Neutrophil (primary cell): ENCODE measurements around the gene YDJC.
A peak's percentile ranks its signal among the peaks of the same experiment; 100 is the strongest.
"Not testable (repeated sequence)": the region's sequence is repeated elsewhere in the genome, so short reads cannot be mapped to it uniquely, and the experiment has no call there.

Experiments used
- H3K27ac ChIP-seq: fragments of 200-600 bp; sonication (generic); 2 replicates; pipeline ENCODE4 v1.5.1; 2016; ENCODE audit warnings: mild to moderate bottlenecking, moderate library complexity
- H3K27me3 ChIP-seq: fragments of 200-600 bp; sonication (generic); 2 replicates; pipeline ENCODE4 v1.6.0; 2016; ENCODE audit warnings: mild to moderate bottlenecking
- H3K36me3 ChIP-seq: fragments of 200-600 bp; sonication (generic); 2 replicates; pipeline ENCODE4 v1.5.1; 2017
- H3K4me1 ChIP-seq, 2 experiments: fragments of 200-600 bp in 1 of 2; sonication (generic) in 1 of 2; 1 replicate in 1 of 2; 2 replicates in 1 of 2; pipeline versions ENCODE4 v1.5.1 to v1.6.1; 2013 to 2016; ENCODE audit warnings: low read depth in 1 of 2, low read length in 1 of 2, mild to moderate bottlenecking in 1 of 2, moderate library complexity in 1 of 2; ENCODE audit not compliant: control insufficient read depth in 1 of 2, insufficient read depth in 1 of 2
- H3K4me3 ChIP-seq, 2 experiments: fragments of 200-600 bp in 1 of 2; sonication (generic) in 1 of 2; 1 replicate in 1 of 2; 2 replicates in 1 of 2; pipeline ENCODE4 v1.5.1; 2013 to 2016; ENCODE audit warnings: low read depth in 1 of 2, low read length in 1 of 2, mild to moderate bottlenecking in 1 of 2, moderate library complexity in 1 of 2
- H3K9me3 ChIP-seq: fragments of 200-600 bp; sonication (generic); 2 replicates; pipeline ENCODE4 v1.5.1; 2016
- CTCF ChIP-seq: fragments of 200-600 bp; sonication (generic); IDR thresholded peaks from 2 replicates; pipeline ENCODE4 v1.5.1; 2016; ENCODE audit warnings: antibody characterized with exemption

Gene YDJC

DNA sequence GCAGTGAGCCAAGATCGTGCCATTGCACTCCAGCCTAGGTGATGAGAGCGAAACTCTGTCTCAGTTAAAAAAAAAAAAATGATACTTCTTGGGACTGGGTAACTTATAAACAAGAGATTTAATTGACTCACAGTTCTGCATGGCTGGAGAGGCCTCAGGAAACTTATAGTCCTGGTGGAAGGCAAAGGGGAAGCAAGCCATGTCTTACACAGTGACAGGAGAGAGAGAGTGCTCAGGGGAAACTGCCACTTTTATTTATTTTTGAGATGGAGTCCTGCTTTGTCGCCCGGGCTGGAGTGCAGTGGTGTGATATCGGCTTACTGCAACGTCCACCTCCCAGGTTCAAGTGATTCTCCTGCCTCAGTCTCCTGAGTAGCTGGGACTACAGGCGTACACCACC lies 20.5 kb upstream of the YDJC start:
- Histone ChIP-seq H3K9me3 (no peaks in the 10 kb centered on the region), H3K4me3 (no peak overlapping the region), H3K4me1 (peaks cover 17 to 20% of the 10 kb centered on the region in 2 experiments), H3K27ac (no peak overlapping the region), H3K36me3 (no peaks in the 10 kb centered on the region), H3K27me3 (peaks cover 38% of the 10 kb centered on the region)
- no peak for TF ChIP-seq CTCF

- Histone ChIP-seq H3K4me1 (peaks cover 22 to 26% of the 10 kb centered on the region in 2 experiments), H3K4me3 (no peak overlapping the region), H3K27ac (no peak overlapping the region), H3K9me3 (no peaks in the 10 kb centered on the region), H3K27me3 (peaks cover 19% of the 10 kb centered on the region), H3K36me3 (no peaks in the 10 kb centered on the region)
- peak; percentile 94 for TF ChIP-seq CTCF
These were observed 17.1 kb upstream of the YDJC start for GRCh38 chr22:21646608-21647590.

DNA sequence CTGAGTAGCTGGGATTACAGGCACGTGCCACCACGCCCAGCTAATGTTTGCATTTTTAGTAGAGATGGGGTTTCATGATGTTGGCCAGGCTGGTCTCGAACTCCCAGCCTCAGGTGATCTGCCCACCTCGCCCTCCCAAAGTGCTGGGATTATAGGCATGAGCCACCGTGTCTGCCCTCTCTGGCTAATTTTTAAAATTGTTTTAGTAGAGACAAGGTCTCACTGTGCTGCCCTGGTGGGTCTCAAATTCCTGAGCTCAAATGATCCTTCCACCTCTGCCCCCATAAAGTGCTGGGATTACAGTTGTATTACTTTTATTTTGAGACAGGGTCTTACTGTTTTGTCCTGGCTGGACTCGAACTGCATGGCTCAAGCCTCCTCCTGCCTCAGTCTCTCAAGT lies 15.7 kb upstream of the YDJC start:
- H3K9me3 ChIP-seq, H3K36me3 ChIP-seq, H3K4me3 ChIP-seq, H3K27ac ChIP-seq, H3K27me3 ChIP-seq: not testable (repeated sequence)
- H3K4me1 ChIP-seq: peaks cover 22 to 26% of the 10 kb centered on the region in 2 experiments

- Histone ChIP-seq H3K36me3 (no peaks in the 10 kb centered on the region), H3K27me3 (no peaks in the 10 kb centered on the region), H3K27ac (peak overlapping the region; percentile 54), H3K4me3 (peak overlapping the region in 1 of 2 experiments; percentile 86), H3K4me1 (peaks cover 22 to 26% of the 10 kb centered on the region in 2 experiments), H3K9me3 (no peaks in the 10 kb centered on the region)
- TF ChIP-seq CTCF: no peak
These were observed 13.9 kb upstream of the YDJC start for GRCh38 chr22:21643533-21644357.

GRCh38 chr22:21642584-21643448 lies 13.0 kb upstream of the YDJC start:
- H3K27me3 ChIP-seq: no peaks in the 10 kb centered on the region
- H3K4me3 ChIP-seq: peak overlapping the region; percentile 82 to 86
- H3K27ac ChIP-seq: peak overlapping the region; percentile 54
- TF ChIP-seq CTCF: peak; percentile 63
- no peaks in the 10 kb centered on the region for H3K9me3 ChIP-seq
- H3K36me3 ChIP-seq: no peaks in the 10 kb centered on the region
- H3K4me1 ChIP-seq: peaks cover 22 to 26% of the 10 kb centered on the region in 2 experiments
